GM19035 (cell line): ENCODE results near the gene COL18A1.

Experiments used
- ATAC-seq: cut with Tn5 transposase; IDR thresholded peaks from one replicate; pipeline ENCODE4 v1.9.1; 2021; ENCODE audit not compliant: unreplicated experiment

The COL18A1 gene

DNA sequence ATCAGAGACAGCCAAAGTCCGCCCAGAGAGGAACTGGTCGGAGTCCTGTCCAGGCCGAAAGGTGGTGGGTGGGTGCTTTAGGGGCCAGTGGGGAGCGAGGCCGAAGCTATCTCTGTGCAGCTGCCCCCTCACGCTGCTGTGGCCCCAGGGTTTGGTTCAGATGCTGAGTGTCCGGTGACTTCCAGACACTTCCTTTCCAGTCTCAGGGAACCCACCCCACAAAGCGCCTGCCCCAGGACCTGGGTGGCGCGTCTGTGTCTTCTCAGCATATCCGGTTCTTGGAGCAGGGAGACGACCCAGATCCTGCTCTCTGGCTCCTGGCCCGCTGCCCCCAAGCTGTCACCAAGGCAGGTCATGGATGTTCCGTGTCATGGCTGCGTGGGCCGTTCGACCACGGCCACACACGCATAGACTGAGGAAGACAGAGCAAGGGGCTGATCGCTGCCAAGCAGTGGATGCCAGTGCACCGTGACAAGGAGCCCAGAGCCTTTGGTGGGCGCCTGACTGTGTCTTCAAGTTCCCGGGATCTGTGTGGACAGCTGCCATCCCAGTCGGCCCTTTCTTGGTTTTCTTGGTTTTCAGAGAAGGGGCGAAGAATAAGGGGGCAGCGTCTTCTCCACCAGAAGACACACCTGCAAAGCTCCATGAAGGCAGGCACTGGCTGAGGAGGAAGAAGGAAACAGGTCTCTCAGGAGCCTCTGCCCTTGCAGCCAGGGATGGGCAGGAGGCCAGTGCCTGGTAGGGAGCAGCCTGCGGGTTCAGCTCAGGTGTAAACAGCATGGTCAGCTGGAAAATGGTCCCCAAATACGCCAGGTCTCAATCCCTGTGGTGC is 22.9 kb upstream of the COL18A1 start:
- ATAC-seq: no peak

DNA sequence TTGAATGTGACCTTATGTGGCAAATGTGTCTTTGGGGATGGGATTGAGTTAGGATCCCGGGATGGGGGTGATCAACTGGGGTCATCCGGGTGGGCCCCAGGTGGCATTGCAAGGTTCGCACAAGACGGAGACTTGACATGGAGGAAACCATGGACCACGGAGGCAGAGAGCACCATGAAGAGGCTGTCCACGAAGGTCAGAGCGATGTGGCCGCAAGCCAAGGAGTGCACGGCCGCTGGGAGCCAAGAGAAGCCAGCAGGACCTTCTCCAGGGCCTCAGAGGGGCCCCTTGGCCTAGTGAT is 22.3 kb upstream of the COL18A1 start:
- no peak for ATAC-seq

DNA sequence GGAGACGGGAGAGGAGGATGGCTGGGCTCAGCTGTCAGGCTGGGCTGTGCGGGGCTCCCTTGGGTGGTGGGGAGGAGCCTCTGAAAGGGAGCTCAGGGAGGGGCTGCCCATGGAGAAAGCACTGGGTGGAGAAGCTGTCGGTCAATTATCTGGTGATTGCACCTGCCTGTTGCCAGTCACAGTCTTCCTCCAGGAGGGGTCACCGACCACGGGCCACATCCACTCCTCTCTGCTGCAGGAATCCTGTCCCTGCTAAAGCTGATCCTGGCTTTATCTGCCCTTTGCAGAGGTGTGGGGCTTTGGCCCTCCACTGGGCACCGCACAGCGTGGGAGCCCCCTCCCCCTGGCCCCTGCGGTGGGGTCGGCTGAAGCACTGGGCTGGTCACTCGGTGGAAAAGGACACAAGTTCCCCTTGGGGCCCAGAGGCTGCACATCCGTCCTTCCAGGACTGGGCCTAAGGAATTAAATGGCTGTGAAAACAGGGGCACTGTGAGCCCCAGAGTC is 21.8 kb upstream of the COL18A1 start:
- ATAC-seq: no peak

DNA sequence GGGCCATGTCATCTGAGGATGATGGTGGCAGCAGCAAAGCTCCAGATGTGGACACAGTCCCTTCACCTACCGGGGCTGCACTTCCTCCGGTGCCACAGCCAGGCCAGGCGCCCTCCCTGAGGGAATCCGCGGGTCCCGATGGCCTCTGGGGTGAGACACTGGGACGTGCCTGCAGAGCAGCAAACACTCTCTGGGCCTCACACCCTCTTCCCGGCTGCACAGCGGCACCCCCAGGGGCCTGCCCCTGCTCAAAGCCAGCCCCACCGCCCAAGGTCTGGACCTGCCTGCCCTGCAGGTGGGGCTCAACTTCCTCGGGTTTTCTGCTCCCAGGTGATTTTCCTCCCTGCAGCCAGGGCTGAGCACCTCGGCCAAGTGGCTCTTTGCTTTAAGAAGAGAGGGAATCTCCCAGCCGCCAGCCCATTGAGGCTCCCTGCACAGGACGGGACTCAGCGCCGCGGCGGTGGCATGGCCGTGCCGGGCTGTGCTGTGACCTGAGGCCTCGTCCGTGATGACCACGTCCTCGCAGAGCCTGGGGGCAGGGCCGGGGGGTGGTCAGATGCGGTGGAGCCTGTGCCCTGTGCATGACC is 21.3 kb upstream of the COL18A1 start:
- ATAC-seq: no peak

DNA sequence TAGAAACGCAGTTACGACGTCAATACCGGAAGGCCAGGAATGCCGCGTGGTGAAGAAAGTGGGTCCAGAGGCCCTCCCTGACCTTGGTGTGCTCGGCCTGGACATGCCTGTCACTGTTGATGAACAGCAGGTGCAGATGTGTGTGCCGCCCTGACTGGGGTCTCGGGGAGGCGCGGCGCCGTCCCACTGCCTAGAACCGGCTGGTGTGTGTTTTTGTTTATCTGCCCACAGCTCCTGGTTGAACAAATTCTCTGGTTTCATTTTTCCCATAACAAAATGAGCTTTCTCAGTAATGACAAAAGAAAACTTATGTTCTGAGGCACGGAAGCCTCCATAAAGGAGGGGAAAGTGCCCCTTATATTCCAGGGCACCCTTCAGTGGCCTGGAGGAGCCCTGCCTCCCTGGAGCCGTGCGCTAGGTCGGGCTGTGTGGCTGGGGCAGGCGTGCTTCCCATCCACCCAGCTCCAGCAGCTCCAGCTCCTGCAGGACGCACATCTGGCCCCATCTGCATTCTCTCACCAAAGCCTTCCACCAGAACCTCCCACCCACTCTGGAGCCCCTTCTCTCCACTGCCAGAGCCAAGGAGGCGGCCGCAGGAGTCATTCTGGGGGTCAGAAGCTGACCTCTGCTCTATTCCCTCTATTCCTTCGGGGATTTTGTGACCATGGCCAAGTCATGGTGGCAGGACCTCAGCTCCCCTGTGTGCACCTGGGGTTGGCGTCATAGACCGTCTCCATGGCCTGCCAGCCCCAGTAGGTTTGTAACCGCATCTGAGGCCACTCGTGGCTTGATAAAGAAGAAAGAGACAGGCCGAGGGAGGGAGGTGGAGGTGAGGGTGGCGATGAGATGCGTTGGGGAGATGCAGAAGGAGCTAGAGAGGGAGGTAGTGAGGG is 20.1 kb upstream of the COL18A1 start:
- no peak for ATAC-seq

DNA sequence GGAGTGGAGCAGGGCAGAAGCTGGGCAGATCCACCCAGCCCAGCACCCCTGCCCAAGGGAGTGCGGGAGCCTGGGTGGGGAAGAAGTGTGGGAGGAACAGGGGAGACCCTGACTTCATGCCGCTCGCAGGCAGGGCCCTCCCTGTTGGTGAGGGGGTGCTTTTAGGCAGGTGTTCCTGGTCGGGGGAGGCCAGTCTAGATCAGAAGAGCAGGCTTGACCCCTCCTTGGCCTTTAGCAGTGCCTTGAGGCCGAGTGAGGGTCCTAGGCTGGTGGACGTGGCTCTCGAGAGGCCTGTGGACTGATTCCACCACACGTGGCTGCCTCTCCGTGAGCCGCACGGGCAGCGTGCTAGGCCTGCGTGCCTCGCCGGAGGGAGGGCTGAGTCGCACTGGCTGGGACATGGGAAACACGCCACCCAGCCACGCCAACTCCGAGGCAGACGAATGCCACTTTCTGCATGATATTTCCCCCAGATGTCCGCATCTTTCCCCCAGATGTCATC is 19.4 kb upstream of the COL18A1 start:
- no peak for ATAC-seq

DNA sequence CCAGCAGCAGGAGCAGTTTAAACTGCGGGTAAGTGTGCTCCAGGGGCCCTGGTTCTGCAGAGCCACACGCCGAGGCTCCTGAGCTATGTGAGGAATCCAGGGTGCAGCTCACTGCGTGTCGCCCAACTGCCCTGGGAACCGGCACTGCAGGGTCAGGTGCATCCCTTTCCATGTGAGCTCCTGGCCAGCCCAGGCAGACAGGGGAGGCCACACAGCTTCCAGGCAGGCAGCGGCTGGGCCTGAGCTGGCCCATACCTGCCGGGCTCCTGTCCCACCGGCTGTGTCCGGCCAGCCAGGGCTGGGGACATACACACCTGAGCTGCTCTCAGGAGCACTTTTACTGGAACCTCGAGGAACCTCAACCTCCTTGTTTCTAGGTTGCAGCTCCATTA is 18.6 kb upstream of the COL18A1 start:
- ATAC-seq: no peak

DNA sequence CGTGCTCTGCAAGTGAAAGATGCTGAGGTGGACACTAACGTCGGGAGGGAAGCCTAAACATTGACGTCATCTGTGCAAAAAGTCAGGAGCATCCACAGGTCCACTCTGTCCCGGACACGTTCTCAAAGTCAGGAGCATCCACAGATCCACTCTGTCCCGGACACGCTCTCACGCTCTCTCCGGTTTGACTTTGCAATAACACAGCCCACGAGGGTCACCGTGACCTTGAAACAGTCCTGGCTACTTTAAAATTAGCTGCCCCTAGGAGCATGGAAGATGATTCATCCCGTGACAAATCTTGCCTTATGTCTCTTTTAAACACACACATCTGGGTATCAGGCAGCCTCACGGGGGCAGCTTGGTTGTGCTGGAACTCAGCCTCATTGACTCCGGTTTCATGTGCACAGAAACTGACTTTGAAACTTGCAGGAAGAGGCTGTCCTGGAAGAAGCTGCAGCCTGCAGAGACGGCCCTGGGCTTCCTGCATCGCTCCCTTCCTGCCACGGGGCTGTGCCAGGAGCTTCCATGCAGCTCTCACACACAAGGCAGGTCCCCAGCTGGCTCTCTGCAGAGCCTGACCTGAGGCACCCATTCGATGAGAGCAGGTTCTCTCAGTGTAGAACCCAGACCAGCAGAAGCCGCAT is 18.1 kb upstream of the COL18A1 start:
- no peak for ATAC-seq

DNA sequence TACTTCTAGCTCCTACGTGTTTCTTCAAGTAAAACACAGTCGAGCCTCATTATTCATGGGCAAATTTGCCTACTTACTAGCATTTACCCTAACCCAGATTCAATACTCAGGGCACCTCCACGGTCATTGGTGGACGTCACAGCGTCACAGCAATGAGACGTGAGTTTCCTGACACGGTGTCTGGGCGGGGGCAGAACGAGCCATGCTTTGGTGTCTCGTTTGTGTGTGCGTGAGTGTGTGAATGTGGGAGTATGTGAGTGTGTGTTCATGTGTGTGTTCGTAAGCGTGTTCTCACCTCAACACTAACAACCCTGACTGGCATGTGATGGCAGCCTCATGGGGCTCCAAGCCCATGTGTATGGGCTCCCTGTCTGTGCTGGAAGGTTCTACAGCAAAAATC is 17.5 kb upstream of the COL18A1 start:
- no peak for ATAC-seq

DNA sequence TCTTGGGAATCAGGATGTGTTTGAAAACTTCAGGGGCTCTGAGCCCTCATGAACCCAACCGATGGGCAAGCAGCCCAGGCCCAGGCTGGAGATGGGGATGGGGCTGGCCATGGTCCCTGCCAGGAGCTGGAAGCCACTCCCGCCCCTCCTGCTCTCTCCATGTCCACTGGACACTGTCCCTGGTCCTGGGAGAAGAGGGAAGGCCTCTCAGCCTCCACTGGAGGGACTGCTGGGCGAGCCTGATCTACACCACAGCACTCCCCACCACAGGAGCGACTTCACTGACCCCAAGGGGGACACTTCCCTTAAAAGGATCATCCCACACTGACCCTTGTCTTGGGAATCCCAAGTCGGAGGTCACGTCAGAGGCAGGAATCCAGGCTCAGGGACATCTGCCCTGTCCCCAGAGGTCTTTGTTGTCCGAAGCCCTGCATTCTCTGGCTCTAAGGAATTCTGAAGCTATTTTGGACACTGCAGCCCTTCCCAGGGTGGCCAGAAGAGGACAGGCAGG is 16.9 kb upstream of the COL18A1 start:
- ATAC-seq: no peak

DNA sequence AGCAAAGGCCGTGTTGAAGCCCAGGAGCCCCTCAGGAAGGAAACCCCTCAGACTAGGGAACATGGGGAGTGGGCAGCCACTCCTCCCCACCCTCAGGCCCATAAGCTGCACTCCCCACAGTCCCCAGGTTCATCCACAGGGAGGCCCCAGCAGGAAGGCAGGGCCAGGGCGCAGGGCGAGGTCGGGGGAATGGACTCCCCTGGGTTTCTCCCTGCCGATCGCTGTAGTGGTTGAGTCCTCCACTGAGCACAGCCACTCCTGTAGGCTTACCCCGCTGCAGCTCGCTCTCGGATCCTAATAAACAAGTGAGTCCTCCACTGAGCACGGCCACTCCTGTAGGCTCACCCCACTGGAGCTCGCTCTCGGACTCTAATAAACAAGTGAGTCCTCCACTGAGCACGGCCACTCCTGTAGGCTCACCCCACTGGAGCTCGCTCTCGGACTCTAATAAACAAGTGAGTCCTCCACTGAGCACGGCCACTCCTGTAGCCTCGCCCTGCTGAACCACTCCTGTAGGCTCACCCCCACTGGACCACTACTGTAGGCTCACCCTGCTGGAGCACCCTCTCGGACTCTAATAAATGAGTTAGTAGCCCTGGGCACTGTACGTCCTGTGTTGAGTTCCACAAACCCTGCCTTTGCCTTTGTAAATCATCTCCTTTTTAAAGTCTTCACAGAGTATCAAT is 16.2 kb upstream of the COL18A1 start:
- no peak for ATAC-seq

DNA sequence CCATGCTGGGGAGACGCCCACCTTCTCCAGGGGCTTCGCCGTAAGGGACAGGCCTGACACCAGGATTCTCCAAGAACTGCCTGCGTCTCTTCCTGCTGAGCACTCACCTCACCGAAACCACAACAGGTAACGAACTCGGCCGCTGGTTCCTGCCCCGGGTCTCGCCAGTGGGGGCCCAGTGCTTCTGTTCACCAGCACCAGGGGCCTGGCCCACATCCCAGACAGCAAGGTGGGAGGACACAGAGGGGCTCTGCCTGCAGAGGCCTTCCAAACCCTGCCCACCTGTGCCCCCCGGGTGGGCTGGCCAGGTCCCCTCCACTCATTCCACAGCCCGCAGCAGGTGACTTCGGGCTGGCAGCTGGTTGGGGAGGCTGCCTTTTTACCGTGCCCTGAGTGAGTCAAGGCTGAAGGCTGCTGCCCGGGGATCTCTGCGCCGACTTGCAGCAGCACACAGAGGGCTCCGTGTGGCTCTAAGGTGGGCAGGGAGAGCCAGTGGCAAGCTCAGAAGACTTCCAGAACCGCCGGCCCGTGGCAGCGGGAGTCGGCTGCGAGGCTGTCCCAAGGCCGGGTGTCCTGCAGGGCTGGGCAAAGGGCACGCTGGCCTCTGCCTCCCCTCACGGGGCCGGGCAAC is 14.7 kb upstream of the COL18A1 start:
- ATAC-seq: no peak

DNA sequence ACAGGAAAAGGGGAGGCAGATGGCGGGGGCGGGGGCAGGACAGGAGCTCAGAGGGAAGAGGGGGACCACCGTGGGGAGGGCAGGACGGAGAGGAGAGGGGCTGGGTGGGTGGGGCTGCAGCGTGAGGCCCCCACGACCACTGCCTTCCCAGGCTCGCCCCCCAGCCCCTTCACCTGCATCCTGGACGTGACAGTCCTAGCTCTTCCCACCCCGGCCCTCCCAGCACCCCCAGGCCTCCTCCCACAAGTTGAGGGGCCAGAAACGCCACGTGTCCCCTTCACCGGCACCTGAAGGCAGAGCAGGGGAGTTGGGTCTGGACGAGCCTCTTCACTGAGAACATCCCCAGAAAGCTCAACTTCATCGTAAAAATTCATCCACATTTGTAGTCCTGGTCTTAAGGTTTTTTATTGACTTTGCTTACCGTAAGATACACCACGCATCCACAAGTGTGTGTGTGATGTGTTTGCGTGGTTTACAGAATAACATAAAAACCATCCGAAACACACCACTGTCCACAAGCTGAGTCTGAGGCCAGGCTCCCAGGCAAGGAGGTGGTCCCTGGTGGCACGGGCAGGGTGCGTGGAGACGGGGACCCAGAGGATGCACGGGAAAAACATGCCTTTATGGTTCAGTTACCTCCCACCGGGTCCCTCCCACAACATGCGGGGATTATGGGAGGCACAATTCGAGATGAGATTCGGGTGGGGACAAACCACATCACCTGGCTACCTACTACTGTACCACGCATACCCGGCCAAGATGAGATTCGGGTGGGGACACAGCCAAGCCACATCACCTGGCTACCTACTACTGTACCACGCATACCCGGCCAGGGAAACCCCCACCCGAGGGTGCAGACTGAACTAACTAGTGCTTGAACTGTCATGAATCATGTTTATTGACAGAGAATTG is 13.9 kb upstream of the COL18A1 start:
- ATAC-seq: no peak

DNA sequence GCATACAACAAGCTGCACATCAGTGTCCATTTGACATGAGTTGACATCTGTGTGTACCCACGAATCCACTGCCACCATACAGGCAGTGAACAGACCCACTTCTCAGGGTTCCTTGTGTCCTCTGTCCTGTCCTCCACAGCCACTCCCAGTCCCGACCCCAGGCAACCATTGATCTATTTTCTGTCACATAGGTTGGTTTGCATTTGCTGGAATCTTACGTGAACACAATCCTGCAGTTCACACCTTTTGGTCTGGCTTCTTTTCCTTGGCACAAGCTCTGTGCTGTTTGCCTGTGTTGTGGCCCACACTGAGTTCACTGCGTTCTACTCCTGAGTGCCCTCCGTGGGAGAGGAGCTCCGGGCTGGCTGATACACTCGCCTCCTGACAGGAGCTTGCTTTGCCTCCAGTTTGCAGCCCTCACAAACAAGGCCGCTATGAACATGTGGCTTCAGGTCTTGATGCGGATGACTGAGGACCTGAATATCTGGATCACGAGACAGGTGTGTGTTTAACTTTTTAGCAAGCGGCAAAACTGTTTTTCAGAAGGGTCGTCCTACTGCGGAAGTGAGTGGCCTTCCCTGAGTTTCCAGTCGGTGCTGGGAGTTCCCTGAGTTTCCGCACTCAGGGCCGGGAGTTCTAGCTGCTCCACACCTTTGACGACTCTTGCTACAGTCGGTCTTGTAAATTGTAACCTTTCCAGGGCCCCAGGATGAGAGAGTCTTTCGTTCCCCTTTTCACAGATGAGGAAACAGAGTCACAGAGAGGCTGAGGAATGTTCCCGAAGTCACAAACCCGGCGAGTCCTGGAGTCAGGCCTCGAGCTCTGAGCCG is 13.0 kb upstream of the COL18A1 start:
- ATAC-seq: no peak

DNA sequence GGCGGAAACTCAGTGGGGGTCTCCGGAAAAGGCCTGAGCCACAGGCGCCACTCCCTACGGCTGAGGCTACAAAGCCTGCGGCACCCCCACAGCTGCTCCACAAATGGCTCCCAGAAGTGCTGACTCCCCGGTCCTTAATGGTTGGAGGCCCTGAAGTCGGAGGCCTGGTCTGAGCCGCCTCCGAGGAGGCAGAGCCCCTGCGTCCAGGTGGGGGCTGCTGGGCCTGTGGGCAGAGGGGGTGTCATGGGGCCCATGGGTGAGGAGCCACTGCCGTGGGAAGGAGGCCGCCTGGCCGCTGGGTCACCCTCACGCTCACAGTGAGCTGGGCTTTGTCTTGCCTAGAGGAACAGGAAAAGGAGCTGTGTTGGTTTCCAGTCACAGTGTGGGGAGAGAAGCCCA is 12.4 kb upstream of the COL18A1 start:
- no peak for ATAC-seq

DNA sequence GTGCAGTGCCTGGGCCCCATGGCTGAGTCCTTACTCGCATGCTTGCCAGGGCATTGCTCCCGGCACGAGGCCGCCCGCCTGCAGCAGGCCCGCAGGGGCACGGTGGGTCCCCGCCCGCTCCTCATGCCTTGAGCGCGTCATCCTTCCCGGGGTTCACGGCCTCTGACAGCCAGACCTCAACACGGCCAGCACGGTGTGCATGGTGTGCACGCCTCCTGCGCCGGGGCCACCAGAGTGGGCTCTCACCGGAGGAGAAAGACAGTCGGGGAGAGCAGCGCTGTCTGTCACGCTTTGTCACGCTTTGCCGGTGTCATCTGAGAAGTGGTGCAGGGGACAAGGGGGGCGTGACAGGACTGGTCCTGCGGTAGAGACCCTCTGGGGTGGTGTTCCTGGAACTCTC is 11.9 kb upstream of the COL18A1 start:
- no peak for ATAC-seq

DNA sequence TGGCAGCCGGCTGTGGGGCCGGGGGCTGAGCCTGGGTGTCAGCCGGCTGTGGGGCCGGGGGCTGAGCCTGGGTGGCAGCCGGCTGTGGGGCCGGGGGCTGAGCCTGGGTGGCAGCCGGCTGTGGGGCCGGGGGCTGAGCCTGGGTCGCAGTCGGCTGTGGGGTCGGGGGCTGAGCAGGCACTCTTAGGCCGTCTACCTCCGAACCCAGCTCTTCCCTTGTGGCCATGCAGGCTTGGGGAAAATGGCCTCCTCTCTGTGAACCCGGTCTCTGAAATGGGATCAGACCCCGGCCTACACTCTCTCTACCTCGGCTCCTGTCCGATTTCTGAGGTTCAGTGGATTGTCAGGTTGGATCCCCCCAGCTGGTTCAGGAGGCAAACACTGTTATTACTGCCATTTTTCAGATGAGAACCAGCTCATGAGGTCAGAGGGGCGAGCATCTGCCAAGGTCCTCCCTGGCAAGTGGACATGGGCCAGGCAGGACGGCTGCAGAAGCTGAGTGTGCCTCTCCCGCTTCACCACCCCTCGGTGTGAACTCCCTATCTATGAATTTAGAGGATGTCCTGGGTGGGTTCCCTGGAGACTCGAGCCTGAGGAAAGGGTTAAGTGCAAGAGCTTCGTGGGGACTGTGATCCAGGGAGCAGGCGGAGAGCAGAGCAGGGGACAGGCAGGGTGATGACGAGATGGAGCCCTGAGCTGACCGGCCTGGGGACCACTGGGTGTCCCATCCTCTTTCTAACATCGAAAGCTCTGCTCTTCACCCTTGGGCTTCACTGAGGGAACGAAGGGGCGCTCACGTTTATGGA is 10.9 kb upstream of the COL18A1 start:
- ATAC-seq: no peak
